ENCODE data around the gene IL2RA. TPM values are rescaled to one million over a fixed set of nuclear protein-coding genes. Genes with fewer than 3 reads are reported as not detected.
A peak's percentile ranks its signal among the peaks of the same experiment; 100 is the strongest.
"Not testable (repeated sequence)": the region's sequence is repeated elsewhere in the genome, so short reads cannot be mapped to it uniquely, and the experiment has no call there.

The IL2RA gene
- total RNA-seq, 1 donor from 2014 or later, result 4.3 TPM

DNA sequence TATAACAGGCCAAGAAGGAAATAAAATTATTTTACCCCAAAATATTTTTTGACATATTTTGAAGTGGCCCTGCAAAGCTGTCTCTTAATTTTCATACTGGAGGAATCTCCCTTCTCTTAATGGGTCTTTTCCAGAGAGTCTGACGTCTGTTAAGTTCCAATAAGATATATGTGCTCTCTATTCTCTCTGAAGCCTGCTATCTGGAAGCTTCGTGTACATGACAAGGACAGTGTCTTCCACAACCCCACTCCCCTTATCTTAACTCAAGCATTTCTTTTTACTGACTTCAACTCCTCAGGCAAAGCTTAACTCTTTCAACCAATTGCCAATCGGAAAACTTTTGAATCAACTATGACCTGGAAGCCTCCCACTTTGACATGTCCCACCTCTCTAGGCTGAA, 55.6 kb downstream of the IL2RA start:
- H3K9me3 ChIP-seq, result peaks cover 4% of the 10 kb centered on the region
- ATAC-seq, result no peak
- no peak for DNase-seq
- H3K27ac ChIP-seq, result no peak overlapping the region
- H3K27me3 ChIP-seq, result no peaks in the 10 kb centered on the region
- no peak overlapping the region for H3K4me3 ChIP-seq
- TF ChIP-seq, protein P1, sequence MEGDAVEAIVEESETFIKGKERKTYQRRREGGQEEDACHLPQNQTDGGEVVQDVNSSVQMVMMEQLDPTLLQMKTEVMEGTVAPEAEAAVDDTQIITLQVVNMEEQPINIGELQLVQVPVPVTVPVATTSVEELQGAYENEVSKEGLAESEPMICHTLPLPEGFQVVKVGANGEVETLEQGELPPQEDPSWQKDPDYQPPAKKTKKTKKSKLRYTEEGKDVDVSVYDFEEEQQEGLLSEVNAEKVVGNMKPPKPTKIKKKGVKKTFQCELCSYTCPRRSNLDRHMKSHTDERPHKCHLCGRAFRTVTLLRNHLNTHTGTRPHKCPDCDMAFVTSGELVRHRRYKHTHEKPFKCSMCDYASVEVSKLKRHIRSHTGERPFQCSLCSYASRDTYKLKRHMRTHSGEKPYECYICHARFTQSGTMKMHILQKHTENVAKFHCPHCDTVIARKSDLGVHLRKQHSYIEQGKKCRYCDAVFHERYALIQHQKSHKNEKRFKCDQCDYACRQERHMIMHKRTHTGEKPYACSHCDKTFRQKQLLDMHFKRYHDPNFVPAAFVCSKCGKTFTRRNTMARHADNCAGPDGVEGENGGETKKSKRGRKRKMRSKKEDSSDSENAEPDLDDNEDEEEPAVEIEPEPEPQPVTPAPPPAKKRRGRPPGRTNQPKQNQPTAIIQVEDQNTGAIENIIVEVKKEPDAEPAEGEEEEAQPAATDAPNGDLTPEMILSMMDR (IDR thresholded peaks at IDR 0.05), result no peak
- no peaks in the 10 kb centered on the region for H3K4me1 ChIP-seq
- H3K36me3 ChIP-seq, result no peaks in the 10 kb centered on the region
- intact Hi-C loops (cut with DNase I), result no loop called here

DNA sequence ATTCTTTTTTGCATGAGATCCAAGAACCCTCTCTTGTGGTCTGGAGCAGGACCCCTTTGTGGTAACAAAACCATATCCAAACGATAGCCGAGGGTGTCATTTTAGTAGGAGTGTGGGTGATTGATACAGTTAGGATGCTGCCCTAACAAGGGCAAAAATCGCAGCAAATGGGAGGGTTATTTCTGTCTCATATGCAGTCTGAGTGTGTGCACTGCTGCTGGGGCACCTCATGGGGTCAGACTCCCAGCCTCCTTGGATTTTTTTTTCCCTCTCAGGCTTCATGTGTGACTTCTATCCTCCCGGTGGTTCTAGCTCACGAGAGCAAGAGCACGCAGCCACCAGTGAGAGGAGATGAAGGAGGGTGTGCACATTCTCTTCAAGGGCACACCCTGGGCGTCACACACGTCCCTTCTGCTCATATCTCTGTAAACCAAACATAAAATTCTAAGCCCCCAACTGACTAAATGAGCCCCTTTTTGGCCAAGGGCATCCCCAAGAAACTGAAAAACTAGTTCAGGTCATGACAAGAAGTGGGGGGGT, 56.2 kb downstream of the IL2RA start:
- H3K9me3 ChIP-seq, result peaks cover 4% of the 10 kb centered on the region
- no peak for ATAC-seq

DNA sequence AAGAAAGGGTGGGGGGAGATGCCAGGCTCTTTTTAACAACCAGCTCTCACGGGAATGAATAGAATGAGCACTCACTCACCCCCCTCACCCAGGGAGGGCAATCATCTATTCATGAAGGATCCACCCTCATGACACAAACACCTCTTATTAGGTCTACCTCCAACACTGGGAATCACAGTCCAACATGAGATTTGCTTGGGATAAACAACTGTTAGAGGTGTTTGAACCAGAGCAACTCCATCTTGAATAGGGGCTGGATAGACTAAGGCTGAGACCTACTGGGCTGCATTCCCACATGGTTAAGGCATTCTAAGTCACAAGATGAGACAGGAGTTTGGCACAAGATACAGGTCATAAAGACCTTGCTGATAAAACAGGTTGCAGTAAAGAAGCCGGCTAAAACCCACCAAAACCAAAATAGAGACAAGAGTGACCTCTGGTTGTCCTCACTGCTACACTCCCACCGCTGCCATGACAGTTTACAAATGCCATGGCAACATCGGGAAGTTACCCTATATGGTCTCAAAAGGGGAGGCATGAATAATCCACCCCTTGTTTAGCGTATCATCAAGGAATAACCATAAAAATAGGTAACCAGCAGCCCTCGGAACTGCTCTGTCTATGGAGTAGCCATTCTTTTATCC, 56.9 kb downstream of the IL2RA start:
- H3K36me3 ChIP-seq; H3K9me3 ChIP-seq; H3K4me1 ChIP-seq; H3K27me3 ChIP-seq; ATAC-seq; H3K27ac ChIP-seq; DNase-seq; intact Hi-C loops (cut with DNase I); H3K4me3 ChIP-seq: not testable (repeated sequence)

More for the DNA sequence above, 56.2 kb downstream of the IL2RA start:
- TF ChIP-seq, protein P1 (IDR thresholded peaks at IDR 0.05), result no peak
- DNase-seq, result no peak
- H3K27ac ChIP-seq, result no peak overlapping the region
- no peaks in the 10 kb centered on the region for H3K27me3 ChIP-seq
- no peaks in the 10 kb centered on the region for H3K36me3 ChIP-seq
- no peak overlapping the region for H3K4me3 ChIP-seq
- intact Hi-C loops (cut with DNase I), result no loop called here
- no peaks in the 10 kb centered on the region for H3K4me1 ChIP-seq

DNA sequence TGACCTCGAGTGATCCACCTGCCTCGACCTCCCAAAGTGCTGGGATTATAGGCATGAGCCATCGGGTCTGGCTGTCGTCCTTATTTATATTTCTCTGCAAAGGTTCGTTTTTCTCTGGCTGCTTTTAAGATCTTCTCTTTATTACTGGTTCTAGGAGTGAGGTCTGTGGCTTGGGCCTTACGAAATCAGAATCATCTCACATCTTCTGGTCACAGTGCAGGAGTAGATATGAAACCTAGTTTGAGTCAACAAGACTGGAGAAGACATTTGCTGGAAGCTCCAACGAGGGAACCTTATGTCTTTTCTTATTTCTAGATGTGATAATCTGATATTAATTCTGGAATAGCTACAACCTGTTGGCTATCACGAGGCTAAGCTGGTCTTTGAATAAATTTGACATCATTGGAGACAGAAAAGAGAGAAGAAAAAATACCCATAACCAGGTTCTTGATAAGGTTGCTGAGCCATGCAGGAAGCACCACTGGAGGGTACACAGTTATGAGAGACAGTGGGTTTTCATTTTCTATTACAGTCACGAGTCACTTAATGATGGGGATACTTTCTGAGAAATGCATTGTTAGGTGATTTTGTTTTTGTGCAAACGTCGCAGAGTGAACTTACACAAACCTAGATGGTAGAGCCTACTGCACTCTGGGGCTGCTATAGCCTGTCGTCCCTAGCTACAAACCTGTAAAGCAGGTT, 59.2 kb downstream of the IL2RA start:
- intact Hi-C loops (cut with DNase I), result no loop called here
- no peak for ATAC-seq
- Histone ChIP-seq H3K4me3 (no peak overlapping the region), H3K36me3 (no peaks in the 10 kb centered on the region), H3K4me1 (no peaks in the 10 kb centered on the region), H3K9me3 (peaks cover 4% of the 10 kb centered on the region), H3K27ac (no peak overlapping the region), H3K27me3 (no peaks in the 10 kb centered on the region)
- DNase-seq, result no peak
- TF ChIP-seq, protein P1 (IDR thresholded peaks at IDR 0.05), result no peak

DNA sequence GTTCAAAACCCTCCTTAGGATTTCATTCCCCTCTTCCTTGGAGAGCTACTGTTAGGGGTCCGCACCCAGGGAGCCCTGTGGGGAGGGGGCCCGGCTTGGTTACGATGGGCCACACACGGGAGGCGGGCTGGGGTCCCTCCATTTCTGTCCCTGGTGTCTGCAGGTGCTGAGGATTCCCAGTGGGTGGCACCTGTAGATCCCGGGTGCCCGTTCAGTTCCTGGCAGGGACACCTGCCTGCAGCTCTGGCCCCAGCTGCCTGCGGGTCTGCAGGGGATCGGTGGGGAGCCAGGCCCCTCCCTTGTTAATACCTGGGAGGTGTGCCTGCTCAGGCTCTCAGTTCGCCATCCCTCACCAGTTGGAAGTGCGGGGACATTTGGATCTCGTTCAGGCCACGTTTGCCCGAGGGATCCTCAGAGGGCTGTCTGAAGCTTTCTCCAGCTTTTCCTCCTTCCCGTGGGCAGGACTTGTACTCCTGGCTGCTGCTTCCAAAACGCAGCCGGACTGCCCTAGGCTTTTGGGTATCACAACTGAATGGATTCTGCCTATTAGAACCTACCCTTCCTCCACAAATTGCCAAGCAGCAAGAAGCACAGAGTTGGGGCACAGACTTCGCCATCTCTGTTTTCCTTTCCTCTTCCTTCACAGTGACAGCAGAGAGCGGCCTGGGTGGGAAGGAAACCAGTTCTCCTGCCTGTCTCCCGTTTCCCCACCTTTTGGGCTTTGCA, 62.6 kb downstream of the IL2RA start:
- H3K36me3 ChIP-seq, result no peaks in the 10 kb centered on the region
- H3K4me1 ChIP-seq, result no peaks in the 10 kb centered on the region
- TF ChIP-seq, protein P1 (IDR thresholded peaks at IDR 0.05), result no peak
- no peak overlapping the region for H3K27ac ChIP-seq
- H3K27me3 ChIP-seq, result no peaks in the 10 kb centered on the region
- H3K9me3 ChIP-seq, result peaks cover 2% of the 10 kb centered on the region
- DNase-seq, result no peak
- intact Hi-C loops (cut with DNase I), result no loop called here
- no peak overlapping the region for H3K4me3 ChIP-seq
- peak; percentile 32 for ATAC-seq

DNA sequence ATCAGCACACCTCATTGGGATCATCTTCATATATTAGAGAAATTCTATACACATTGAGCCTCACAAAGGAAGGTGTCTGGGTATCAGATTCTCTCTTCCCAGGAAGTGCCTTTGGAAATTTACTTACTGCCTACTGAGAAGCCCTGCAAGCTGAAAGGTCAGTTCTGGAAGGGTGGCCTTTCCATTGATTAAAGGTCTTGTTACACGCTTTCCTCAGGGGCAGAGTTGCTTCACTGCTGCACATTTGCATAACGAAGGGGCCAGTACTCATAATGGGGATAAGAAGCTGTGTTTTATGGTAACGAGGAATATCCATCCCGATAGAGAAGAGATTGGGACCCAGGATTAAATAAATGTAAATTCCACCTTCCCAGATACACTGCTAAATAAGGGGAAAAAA, 65.5 kb downstream of the IL2RA start:
- Histone ChIP-seq H3K27ac (no peak overlapping the region), H3K36me3 (no peaks in the 10 kb centered on the region), H3K9me3 (peaks cover 8% of the 10 kb centered on the region), H3K27me3 (no peaks in the 10 kb centered on the region), H3K4me3 (no peak overlapping the region), H3K4me1 (no peaks in the 10 kb centered on the region)
- intact Hi-C loops (cut with DNase I), result no loop called here
- ATAC-seq (no peak), DNase-seq (no peak)
- TF ChIP-seq, protein P1 (IDR thresholded peaks at IDR 0.05), result no peak

Measured in upper lobe of right lung (tissue), 1 donor.